ENCODE data around the gene NLRP3. TPM values are rescaled to one million over a fixed set of nuclear protein-coding genes. Genes with fewer than 3 reads are reported as not detected.
"Not testable (repeated sequence)": the region's sequence is repeated elsewhere in the genome, so short reads cannot be mapped to it uniquely, and the experiment has no call there.

NLRP3 gene
- total RNA-seq (0.13 and 0.20 TPM in 2 replicates), polyA plus RNA-seq (not detected in 2 replicates)

DNA sequence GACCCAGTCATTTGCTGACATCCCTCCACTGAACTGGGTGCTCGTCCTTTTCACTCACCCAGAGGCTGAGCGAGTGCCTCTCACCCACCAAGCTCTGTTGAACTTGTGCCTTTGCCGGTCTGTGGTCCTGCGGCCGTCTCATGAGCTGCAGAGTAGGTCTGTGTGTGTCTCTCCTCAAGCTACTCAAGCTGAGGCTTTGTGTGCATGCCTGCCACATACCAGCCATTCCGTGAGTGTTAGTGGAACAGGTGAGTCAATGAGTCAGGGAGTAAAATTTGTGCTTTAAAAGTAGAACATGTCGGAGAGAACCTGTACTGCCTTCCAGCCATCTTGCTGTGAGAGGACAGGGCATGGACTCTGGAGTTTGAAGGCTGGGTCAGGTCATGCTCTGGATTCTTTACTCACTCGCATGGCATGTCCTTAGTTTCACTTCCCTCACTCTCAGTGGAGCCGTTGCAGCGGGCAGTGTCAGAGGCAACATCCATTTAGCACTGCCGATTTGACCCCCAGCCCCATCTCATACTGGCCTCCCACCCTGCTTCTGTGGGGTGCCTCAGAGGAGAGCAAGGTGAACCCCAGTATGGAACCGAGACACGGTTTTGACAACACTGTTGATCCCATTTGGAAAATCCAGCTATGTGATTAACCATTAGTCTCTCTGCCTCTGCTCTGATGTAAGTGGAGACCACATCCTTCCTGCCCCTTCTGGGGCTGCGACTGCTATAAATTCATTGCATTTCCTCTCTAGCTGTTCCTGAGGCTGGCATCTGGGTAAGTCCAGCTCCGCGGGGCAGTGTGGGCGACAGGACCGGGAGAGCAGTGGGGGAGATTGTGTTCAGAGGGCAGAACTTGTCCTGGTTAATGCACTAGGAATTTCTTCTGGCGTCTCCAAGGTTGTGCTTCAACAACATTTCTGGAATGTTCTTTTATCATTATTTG is at the start of gene NLRP3:
TSS of gene NLRP3 (plus strand) at position 751 of the 939 bp plus-strand sequence. CDS start 2,628 bp downstream, outside the sequence.
- peak; percentile 15 for DNase-seq (ENCODE audit: low spot score)
- H3K9me2 ChIP-seq (replicated peaks; ENCODE audit: insufficient read depth) = no peaks in the 10 kb centered on the region
- H3K36me3 ChIP-seq (replicated peaks; ENCODE audit: insufficient read depth, low read depth) = no peaks in the 10 kb centered on the region
- no peaks in the 10 kb centered on the region for H3K9me3 ChIP-seq (ENCODE audit: low read depth)
- no peak within 1 kb of the TSS for H3K4me3 ChIP-seq
- H3K79me2 ChIP-seq = no peaks in the 10 kb centered on the region
- H3K27me3 ChIP-seq = no peaks in the 10 kb centered on the region
- no peak within 1 kb of the TSS for H2AFZ ChIP-seq
- 81% methylated on average over 19 of the region's 19 CpGs for WGBS (ENCODE audit: low lambda C conversion rate, missing lambda C conversion rate)
- TF ChIP-seq EZH2phosphoT487 (IDR thresholded peaks at IDR 0.05; ENCODE audit: low read depth, severe bottlenecking, unreplicated experiment) = no peak
- TF ChIP-seq, protein P1, sequence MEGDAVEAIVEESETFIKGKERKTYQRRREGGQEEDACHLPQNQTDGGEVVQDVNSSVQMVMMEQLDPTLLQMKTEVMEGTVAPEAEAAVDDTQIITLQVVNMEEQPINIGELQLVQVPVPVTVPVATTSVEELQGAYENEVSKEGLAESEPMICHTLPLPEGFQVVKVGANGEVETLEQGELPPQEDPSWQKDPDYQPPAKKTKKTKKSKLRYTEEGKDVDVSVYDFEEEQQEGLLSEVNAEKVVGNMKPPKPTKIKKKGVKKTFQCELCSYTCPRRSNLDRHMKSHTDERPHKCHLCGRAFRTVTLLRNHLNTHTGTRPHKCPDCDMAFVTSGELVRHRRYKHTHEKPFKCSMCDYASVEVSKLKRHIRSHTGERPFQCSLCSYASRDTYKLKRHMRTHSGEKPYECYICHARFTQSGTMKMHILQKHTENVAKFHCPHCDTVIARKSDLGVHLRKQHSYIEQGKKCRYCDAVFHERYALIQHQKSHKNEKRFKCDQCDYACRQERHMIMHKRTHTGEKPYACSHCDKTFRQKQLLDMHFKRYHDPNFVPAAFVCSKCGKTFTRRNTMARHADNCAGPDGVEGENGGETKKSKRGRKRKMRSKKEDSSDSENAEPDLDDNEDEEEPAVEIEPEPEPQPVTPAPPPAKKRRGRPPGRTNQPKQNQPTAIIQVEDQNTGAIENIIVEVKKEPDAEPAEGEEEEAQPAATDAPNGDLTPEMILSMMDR (IDR thresholded peaks at IDR 0.05; ENCODE audit: poor library complexity) = no peak
- TF ChIP-seq EZH2 (IDR thresholded peaks at IDR 0.05; ENCODE audit: borderline replicate concordance) = no peak
- no peak within 1 kb of the TSS for H3K27ac ChIP-seq
- no peaks in the 10 kb centered on the region for H3K4me1 ChIP-seq (ENCODE audit: insufficient read depth)
- no peaks in the 10 kb centered on the region for H4K20me1 ChIP-seq (ENCODE audit: insufficient read depth, poor library complexity, severe bottlenecking)
- H3K4me2 ChIP-seq = no peak within 1 kb of the TSS

- not testable (repeated sequence) for H3K4me1 ChIP-seq (ENCODE audit: insufficient read depth); H3K79me2 ChIP-seq; H4K20me1 ChIP-seq (ENCODE audit: insufficient read depth, poor library complexity, severe bottlenecking); H3K9me3 ChIP-seq (ENCODE audit: low read depth); H3K9me2 ChIP-seq (replicated peaks; ENCODE audit: insufficient read depth); H3K27ac ChIP-seq; H3K4me3 ChIP-seq; DNase-seq (ENCODE audit: low spot score); H2AFZ ChIP-seq; H3K36me3 ChIP-seq (replicated peaks; ENCODE audit: insufficient read depth, low read depth); H3K27me3 ChIP-seq; H3K4me2 ChIP-seq
- 100% methylated on average over 1 of the region's 1 CpG for WGBS (ENCODE audit: low lambda C conversion rate, missing lambda C conversion rate)
These were observed 49.6 kb upstream of the NLRP3 start for GRCh38 chr1:247366345-247366744.

GRCh38 chr1:247366926-247367645 is 48.9 kb upstream of the NLRP3 start:
- no peak overlapping the region for H2AFZ ChIP-seq
- no peak overlapping the region for H3K4me2 ChIP-seq
- no peaks in the 10 kb centered on the region for H4K20me1 ChIP-seq (ENCODE audit: insufficient read depth, poor library complexity, severe bottlenecking)
- H3K27ac ChIP-seq = no peak overlapping the region
- H3K9me2 ChIP-seq (replicated peaks; ENCODE audit: insufficient read depth) = no peaks in the 10 kb centered on the region
- no peaks in the 10 kb centered on the region for H3K36me3 ChIP-seq (replicated peaks; ENCODE audit: insufficient read depth, low read depth)
- H3K9me3 ChIP-seq (ENCODE audit: low read depth) = no peaks in the 10 kb centered on the region
- no peak for DNase-seq (ENCODE audit: low spot score)
- H3K4me3 ChIP-seq = no peak overlapping the region
- H3K4me1 ChIP-seq (ENCODE audit: insufficient read depth) = no peaks in the 10 kb centered on the region
- TF ChIP-seq, protein P1 (IDR thresholded peaks at IDR 0.05; ENCODE audit: poor library complexity) = no peak
- no peak for TF ChIP-seq EZH2 (IDR thresholded peaks at IDR 0.05; ENCODE audit: borderline replicate concordance)
- no peaks in the 10 kb centered on the region for H3K27me3 ChIP-seq
- 89% methylated on average over 4 of the region's 4 CpGs for WGBS (ENCODE audit: low lambda C conversion rate, missing lambda C conversion rate)
- no peaks in the 10 kb centered on the region for H3K79me2 ChIP-seq
